GM18873 (cell line): ENCODE results near the gene GPER1.
"Not testable (repeated sequence)": the region's sequence is repeated elsewhere in the genome, so short reads cannot be mapped to it uniquely, and the experiment has no call there.

Source experiments
- ATAC-seq: cut with Tn5 transposase; IDR thresholded peaks from one replicate; pipeline ENCODE4 v1.9.1; 2021; ENCODE audit warnings: mild to moderate bottlenecking, moderate library complexity, moderate number of reproducible peaks; ENCODE audit not compliant: unreplicated experiment, low FRiP score

The GPER1 gene

DNA sequence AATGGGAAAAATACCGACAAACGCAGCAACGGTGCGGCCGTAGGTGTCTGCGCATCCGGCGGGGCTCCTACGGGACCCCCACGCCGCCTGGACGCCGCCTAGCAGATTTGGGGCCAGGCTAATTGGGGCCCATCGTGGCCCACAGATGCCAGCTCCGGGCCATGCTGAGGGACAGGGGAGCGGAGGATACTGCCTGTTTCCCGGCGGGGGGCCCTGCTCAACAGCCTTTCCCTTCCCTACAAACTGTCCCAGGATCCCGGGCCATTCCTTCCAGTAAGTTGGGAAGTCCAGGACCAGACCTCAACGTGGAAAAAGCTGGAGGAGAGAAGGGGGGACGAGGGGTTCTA, 21.7 kb upstream of the GPER1 start:
- no peak for ATAC-seq

DNA sequence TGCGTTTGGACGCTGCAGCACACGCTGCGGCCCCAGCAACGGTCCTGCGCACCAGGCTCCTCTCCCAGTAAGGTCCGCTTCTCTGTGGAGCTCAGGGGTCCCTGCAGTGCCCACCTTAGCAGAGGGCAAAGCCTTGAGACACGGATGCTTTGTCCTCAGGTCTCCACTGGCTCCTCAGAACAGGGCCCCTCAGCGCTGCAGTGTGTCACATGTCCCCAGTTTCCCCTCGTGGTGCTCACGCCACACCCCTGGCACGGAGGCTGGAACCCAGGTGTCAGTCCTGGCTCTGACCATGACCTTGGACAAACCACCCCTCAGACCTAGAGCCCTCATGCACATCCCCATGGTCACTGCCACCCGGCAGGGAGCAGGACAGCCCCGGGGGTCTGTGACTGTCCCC, 19.9 kb upstream of the GPER1 start:
- ATAC-seq: no peak

DNA sequence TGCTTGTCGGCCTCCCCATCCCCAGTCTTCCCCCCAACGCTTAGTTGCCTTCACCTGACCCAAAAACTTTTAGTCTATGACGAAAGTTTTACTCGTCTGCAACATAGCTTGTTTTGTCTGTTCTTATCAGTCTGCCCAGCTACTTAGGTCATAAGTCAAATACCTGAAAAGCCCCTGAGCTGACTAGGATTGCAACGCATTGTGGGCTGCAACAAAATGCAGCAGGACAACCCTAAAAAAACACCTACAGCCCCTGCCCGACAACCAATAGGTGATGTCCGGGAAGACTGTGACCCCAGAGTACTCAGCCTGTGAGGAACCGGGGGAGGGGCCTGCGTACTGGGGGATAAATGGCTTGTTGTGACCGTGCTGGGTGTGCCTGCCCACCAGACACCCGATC, 19.3 kb upstream of the GPER1 start:
- ATAC-seq: no peak

GRCh38 chr7:1070544-1071011, 17.3 kb upstream of the GPER1 start:
- no peak for ATAC-seq

DNA sequence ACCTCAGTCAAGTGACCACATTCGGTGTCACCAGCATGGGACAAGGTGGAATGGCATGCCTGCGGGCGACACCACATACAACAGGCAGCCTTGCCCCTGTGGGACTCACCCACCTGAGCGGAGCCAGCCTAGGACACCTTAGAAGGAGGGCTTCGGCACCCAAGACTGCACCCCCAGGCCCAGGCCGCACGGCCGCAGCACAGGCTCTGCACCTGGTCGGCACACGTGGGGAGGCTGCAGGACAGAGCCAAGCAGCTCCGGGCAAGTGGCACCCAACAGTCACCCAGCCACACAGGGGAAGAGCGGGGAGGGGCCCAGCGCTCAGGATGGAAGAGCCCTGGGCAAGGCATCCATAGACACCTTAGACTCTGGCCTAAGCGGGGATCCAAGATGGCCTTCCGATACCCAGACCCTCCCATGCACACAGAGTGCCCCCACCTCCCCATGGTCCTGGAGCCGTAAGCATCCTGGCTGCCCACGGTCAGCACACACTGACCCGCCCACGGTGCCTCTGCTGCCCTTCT, 16.1 kb upstream of the GPER1 start:
- no peak for ATAC-seq

GRCh38 chr7:1073142-1073977, 14.6 kb upstream of the GPER1 start:
- ATAC-seq: no peak

DNA sequence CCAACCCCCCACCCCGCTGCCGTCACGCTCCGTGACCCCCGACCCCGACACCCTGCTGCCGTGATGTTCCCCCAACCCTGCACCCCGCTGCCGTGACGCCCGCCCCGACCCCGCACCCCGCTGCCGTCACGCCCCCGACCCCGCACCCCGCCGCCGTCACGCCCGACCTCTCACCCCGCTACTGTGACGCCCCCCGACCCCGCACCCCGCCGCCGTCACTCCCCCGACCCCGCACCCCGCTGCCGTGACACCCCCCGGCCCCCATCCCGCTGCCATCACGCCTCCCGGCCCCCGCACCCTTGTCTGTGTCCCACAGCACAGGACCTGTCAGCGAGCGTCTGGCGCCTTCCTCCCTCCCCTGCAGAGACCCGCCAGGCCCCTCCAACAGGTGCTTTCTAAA, 13.9 kb upstream of the GPER1 start:
- not testable (repeated sequence) for ATAC-seq

- ATAC-seq: no peak
Observed at GRCh38 chr7:1074593-1075431, 13.1 kb upstream of the GPER1 start.

- no peak for ATAC-seq
Observed at GRCh38 chr7:1076184-1077072, 11.5 kb upstream of the GPER1 start.

GRCh38 chr7:1078519-1078918, 9.4 kb upstream of the GPER1 start:
- ATAC-seq: no peak

DNA sequence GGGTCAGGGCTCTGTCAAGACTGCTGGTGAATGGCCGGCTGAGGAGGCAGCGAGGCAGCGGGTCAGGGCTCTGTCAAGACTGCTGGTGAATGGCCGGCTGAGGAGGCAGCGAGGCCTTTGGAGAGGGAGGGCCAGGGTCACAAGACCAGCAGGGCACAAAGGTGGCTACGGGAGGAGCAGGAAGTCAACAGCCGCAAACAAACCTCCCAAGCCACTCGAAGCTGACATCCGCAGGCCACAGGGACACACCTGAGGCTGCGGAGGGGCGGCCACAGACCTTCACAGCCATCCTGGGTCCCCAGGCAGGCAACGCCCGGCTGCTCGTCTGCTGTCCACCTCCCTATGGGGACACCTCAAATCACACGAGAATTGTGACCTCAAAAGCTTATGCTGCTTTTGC, 8.9 kb upstream of the GPER1 start:
- ATAC-seq: no peak

- no peak for ATAC-seq
Observed at GRCh38 chr7:1079546-1079945, 8.4 kb upstream of the GPER1 start.

GRCh38 chr7:1080252-1080920, 7.5 kb upstream of the GPER1 start:
- no peak for ATAC-seq

GRCh38 chr7:1080921-1081255, 7.0 kb upstream of the GPER1 start:
- ATAC-seq: no peak

GRCh38 chr7:1081336-1081735, 6.6 kb upstream of the GPER1 start:
- no peak for ATAC-seq

DNA sequence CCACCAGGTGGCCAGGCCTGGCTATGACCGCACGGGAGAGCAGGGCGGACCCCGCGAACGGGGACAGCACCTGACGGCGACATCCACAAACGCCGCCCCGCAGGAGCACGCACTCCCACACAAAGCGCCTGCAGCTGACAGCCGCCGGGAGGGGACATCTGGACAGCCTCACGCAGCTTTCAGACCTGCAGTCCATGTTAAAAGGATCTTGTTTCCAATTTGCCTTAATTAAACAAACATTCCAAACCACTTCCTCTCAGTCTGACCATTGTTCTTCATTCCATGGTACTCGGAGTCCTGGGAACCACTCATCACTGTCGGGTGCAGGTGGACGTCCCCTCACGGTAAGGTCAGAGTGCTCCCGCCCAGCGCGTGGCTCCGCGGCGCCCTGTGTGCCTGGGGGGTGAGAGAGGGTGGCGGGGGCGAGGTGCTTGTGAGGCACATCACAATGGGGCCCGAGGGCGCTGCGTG, 5.9 kb upstream of the GPER1 start:
- ATAC-seq: no peak

DNA sequence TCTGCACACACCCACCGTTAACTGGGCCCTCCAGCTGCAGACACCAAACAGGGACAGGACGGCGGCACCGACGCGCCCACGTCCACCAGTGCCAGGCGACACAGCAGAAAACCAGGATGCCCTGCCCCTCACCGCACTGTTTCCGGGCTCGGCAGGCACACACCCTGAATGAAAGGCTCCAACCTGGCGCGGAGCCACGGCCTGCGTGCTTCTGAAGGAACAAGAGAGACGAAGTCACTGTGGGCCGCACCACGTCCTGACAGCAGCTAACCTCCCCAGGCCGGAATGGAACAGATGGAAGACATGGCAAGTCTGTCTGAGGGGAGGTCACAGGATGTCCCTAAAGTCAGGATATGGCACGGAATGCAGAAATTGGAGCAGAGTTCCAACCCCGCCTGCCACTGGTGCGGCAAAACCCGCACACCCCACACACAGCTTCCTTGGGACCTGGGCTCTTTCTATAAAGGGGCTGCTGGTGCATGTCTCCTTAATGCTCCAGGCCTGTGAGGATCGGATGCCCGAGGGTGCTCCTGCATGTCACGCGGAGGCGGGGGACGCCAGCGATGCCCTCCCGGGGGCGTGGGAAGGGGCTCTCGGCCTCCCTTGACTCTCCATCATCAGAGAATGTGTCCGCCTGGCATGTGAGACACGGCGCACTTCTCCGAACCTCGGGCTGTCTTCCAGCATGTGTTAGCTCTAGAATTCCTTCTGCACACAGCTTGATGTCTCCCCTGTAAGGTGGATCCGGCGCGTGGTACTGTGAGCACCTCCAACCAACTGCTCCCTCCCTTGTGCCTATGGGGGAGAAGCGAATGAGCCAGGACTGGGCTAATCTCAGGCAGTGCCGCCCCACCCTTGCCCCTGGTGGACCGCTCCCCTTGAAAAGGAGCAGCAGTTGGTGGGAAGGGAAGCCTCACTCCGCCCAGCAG, 3.9 kb upstream of the GPER1 start:
- no peak for ATAC-seq

- no peak for ATAC-seq
Observed at GRCh38 chr7:1085266-1085665, 2.6 kb upstream of the GPER1 start.

- ATAC-seq: no peak
Observed at GRCh38 chr7:1085910-1086421, 1.9 kb upstream of the GPER1 start.
